Stimulated activated naive CD4-positive, alpha-beta T cell (primary cell): ENCODE data around the gene RGS12.

Experiments
- DNase-seq, 6 experiments: peaks; one replicate each; lab custom pipeline; 2025; lab: John Stamatoyannopoulos, UW

RGS12 gene

GRCh38 chr4:3310301-3311094, 17.7 kb downstream of the RGS12 start:
- DNase-seq = no peak

- DNase-seq = no peak
Measured at GRCh38 chr4:3311095-3311372, 18.2 kb downstream of the RGS12 start.

DNA sequence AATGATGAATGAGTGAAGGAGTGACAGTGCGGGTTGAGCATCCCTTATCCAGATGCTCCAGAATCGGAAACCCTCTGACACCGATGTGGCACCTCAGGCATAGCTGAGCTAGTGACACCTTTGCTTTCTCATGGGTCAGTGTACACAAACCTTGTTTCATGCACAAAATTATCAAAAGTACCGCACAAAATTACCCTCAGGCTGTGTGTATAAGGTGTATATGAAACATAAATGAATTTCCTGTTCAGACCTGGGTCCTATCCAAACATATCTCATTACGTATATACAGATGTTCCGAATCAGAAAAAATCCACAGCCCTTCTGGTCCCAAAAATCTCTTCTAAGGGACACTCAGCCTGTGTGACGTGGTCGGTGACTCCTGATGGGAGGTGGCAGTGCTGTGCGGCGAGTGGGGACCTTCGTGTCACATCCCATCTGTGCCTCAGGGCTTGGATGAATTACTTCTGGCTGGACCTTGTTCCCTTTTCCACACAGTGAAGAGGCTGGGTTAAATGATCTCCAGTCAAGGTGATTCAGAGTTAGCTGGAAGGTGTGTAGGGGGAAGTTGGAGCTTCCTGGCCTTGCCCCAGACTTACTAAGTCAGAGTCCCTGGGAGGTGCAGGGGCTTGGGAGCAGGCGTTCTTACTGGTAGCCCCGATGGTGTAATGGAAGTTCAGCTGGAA, 18.8 kb downstream of the RGS12 start:
- no peak for DNase-seq

DNA sequence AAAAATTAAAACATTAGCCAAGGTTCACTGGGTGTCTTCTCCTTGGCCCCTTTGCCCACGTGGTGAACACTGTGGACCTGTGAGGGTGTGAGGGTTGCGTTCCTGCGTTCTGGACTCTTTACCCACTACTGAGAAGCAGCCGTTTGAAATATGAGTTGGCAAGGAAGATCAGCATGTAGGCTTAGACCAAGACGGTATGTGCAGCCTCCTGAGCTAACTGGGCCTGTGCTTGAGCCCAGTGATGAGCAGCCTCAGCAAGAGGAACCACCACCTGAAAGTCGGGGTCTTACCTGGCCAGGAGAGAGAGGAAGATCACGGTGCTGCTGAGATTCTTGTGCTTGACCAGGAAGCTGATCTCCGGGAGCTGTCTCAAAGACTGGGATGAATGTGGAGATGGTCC, 19.5 kb downstream of the RGS12 start:
- no peak for DNase-seq

DNA sequence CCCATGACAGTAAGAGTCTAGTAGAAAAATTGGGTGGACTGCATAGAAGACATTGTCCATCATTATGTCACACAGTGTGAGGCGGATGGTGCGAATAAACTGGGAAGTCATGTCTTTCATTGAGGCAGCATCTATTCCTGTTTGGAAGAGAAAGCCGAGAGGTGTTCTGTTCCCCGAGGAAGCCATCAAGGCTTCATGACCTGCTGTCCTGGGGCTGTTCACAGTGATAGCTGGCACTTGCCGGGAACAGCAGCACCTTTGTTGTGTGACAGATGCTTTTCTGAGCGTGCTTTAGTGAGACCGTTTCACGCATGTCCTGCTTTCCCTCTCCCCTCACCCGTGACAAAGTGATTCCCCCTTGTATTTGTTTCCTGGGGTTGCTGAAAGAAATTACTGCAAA, 20.3 kb downstream of the RGS12 start:
- no peak for DNase-seq

DNA sequence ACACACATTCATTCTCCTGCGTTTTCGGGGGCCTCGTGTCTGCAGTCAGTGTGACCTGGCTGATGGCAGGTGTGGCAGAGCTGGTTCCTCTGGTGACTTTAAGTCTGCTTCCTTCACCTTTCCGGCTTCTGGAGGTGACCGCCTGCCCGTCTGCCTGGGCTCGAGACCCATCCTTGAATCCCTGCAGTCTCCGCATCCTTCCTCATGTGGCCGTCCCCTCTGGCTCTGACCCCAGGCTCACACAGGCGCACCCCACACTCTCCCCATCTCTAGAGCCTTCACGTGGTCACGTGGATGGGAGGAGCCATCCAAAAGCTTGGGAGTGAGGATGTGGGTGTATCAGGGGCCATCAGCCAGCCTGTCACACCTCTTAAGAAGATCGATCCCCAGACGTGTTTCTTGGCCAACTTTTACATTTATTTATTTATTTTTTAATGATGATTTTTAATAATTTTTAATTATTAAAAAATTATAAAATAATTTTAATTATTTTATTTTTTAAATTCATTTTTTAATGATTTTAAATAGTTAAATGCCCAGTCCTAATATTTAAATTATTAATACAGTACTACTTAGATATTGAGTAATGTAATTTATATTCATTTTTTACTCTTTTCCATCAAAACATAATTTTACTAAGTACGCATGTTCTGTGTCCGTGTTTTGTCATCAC, 20.9 kb downstream of the RGS12 start:
- no peak for DNase-seq

DNA sequence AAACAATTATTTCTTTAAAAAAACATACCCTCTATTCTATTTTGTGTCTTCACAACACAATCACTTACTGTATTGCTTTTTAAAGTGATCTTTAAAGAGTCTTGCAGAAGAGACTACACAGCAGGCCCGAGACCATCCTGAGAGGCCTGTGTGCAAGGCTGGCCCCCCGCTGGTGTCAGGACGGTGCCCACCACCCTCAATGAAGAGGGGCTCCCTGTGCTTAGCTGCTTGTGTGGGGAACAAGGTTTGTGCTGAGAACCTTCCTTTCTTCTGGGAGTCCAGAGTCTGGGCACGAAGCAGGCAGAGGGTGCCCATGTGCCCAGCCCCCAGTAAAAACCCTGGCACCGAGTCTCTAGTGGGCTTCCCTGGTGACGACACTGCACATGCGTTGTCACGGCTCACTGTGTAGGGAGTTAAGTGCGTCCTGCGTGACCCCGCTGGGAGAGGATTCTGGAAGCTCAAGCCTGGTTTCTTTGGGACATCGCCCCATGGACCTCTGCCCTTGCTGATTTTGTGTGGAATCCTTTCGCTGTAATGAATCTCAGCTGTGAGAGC, 22.0 kb downstream of the RGS12 start:
- no peak for DNase-seq

DNA sequence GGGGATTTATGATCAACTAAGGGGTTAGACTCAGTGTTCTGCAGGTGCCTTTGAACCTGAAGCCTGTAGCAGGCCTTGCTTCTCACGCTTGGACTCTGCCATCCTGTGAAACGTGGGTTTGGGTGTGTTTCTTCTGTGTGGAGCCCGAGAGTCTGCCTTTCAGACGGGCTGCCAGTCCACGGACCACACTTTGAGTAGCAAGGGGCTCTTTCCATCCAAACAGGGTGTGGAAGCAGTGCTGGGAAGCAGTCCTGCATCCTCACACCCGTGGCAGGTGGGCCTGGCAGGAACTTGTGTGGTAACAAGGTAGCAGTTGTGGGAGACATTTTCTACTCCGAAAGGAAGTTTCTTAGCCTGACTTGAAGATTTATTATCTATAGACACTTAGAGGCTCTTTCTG, 22.7 kb downstream of the RGS12 start:
- DNase-seq = no peak

DNA sequence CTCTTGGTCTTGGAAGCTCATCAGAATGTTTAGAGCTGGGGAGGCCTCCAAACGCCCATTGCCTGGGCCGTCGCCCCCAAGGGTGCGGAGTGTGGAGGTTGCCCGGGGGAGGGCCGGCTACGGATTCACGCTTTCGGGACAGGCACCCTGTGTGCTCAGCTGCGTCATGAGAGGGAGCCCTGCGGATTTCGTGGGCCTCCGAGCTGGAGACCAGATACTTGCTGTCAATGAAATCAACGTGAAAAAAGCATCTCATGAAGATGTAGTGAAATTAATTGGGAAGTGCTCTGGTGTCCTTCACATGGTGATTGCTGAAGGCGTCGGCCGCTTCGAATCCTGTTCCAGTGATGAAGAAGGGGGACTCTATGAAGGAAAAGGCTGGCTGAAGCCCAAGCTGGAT, 23.3 kb downstream of the RGS12 start:
- DNase-seq = no peak

DNA sequence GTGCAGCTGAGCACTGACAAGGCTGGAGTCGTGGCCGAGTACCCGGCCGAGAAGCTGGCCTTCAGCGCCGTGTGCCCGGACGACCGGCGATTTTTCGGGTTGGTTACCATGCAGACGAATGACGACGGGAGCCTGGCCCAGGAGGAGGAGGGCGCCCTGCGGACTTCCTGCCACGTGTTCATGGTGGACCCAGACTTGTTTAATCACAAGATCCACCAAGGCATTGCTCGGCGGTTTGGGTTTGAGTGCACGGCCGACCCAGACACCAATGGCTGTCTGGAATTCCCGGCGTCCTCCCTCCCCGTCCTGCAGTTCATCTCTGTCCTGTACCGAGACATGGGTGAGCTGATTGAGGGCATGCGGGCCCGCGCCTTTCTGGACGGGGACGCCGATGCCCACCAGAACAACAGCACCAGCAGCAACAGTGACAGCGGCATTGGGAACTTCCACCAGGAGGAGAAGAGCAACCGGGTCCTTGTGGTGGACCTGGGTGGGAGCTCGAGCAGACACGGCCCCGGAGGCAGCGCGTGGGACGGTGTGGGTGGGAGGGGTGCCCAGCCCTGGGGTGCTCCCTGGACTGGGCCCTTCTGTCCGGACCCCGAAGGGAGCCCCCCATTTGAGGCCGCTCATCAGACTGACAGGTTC, 24.3 kb downstream of the RGS12 start:
- DNase-seq = no peak

DNA sequence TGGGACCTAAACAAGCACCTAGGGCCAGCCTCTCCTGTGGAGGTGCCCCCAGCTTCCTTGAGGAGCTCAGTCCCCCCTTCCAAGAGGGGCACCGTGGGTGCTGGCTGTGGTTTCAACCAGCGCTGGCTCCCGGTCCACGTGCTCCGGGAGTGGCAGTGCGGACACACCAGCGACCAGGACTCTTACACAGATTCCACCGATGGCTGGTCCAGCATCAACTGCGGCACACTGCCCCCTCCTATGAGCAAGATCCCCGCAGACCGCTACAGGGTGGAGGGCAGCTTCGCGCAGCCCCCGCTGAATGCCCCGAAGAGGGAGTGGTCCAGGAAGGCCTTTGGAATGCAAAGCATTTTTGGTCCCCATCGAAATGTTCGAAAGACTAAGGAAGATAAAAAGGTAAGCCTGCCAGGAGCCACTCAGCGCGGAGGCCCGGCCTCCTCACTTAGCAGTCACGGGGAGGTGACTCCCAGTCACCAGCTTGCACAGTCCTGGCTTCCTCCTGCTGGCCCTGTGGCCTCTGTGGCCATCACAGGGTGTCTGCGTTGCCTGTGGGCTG, 24.9 kb downstream of the RGS12 start:
- no peak for DNase-seq

- DNase-seq = no peak
Measured at GRCh38 chr4:3318561-3319021, 25.8 kb downstream of the RGS12 start.

GRCh38 chr4:3320361-3321023, 27.7 kb downstream of the RGS12 start:
- no peak for DNase-seq

- no peak for DNase-seq
Measured at GRCh38 chr4:3321295-3321889, 28.6 kb downstream of the RGS12 start.

DNA sequence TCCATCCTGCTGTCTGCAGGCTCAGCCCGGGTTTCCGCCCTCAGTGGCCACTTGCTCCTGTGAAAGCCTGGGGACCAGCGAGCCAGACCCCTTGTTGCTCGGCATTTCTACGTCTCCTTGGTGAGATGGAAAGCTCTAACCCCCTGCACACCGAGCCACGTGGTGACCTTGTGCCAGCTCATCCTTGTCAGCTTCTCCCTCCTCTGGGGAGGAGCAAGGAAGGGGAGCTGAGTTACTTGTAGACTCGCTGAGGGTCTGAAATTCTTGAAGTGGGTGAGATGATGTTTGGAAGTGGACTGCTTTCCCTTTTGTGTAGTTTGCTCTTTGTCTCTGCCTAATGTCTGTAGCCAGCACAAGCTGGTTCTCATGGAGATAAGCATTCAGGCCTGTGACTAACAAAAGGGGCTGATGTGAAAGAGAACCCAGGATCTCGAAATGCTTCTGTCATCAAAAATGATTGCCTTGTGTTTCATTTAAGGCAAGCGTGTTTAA, 29.3 kb downstream of the RGS12 start:
- DNase-seq = no peak

DNA sequence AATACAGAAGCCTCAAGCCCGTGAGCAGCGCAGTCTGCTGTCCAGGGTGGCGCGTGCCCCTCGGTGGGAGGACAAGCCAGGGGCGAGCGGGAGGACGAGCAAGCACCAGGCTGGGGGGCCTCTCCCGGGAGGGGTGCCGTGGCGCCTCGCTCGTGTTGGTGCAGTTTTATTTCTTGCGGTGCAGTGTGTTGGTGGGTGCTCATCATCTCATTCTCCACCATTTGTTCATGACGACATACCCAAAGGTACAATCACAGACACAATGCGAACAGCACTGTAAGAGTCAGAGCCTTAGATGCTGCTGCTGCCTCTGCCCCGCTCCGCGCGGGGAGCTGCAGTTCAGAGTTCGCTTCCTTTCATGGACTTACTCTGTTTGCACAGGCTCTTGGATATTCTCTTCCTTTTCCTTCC, 30.3 kb downstream of the RGS12 start:
- no peak for DNase-seq

GRCh38 chr4:3324093-3324815, 31.4 kb downstream of the RGS12 start:
- no peak for DNase-seq

DNA sequence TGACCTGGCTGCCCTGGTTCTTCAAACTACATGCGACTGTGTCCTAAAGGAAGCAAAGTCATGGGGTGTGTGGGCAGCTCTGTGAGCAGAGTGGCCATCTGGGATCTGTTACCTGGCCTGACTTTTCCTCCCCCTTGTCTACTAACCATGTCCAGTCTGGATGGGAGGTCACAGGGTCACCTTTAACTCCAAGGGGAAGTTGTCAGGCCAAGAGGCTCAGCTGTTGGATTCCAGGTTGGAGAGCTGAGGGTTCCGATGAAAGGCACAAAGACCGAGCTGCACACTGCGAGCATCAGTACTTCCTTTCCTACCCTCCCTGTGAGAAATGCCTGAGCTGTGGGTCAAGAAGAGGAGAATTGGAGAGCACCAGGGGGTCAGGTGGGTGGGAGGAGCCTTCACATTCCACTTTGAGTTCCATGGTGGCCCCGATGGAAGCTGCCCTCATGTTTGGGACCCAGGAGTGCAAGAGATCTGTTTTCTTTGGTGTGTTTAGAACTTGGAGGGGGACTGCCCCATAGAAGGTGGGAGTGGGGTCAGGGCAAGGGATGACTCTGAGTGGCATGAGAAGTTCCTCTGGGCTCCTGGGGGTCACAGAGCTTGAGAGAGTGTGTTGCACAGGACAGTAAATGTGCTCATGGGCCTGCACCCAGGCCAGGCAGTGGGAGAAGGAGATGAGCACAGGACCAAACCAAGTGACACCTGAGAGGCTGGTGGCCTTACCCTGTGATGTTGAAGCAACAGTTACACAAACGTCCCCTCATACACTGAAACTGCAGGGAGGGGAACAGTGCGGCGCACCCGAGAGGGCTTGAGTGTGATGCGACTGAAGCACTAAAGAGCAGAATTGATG, 36.2 kb downstream of the RGS12 start:
- DNase-seq = no peak

- DNase-seq = no peak
Measured at GRCh38 chr4:3329887-3330286, 37.1 kb downstream of the RGS12 start.
